DOHH2 (cell line): ENCODE measurements around the gene CMSS1.

Source experiments
- H3F3A ChIP-seq: fragments of 200-600 bp; sonication (generic), shearing (Covaris generic); 2 replicates; pipeline ENCODE4 v1.6.0; 2016; ENCODE audit warnings: antibody characterized with exemption, mild to moderate bottlenecking; ENCODE audit not compliant: control insufficient read depth, insufficient read depth
- H3K27ac ChIP-seq: fragments of 200-600 bp; sonication (generic); 2 replicates; pipeline ENCODE4 v1.5.1; 2014; ENCODE audit warnings: low read depth, mild to moderate bottlenecking, low read length, moderate library complexity
- H3K27me3 ChIP-seq: fragments of 200-600 bp; sonication (generic); 2 replicates; pipeline ENCODE4 v1.6.1; 2014; ENCODE audit warnings: mild to moderate bottlenecking, low read length, mixed read lengths; ENCODE audit not compliant: control insufficient read depth
- H3K36me3 ChIP-seq: fragments of 200-600 bp; sonication (generic); 2 replicates; pipeline ENCODE4 v1.6.1; 2014; ENCODE audit warnings: mild to moderate bottlenecking, low read length, moderate library complexity, mixed read lengths; ENCODE audit not compliant: control insufficient read depth
- H3K4me1 ChIP-seq: fragments of 200-600 bp; sonication (generic); 2 replicates; pipeline ENCODE4 v1.6.1; 2014; ENCODE audit warnings: mild to moderate bottlenecking, low read length, mixed read lengths; ENCODE audit not compliant: control insufficient read depth
- H3K4me2 ChIP-seq: fragments of 200-600 bp; sonication (generic); 2 replicates; pipeline ENCODE4 v1.6.0; 2014; ENCODE audit warnings: mild to moderate bottlenecking, low read length, moderate library complexity
- H3K4me3 ChIP-seq: fragments of 200-600 bp; sonication (generic); 2 replicates; pipeline ENCODE4 v1.5.1; 2014; ENCODE audit warnings: mild to moderate bottlenecking, low read length, mixed read lengths
- H3K79me2 ChIP-seq: fragments of 200-600 bp; sonication (generic); 2 replicates; pipeline ENCODE4 v1.6.1; 2014; ENCODE audit warnings: mild to moderate bottlenecking, low read length, mixed read lengths; ENCODE audit not compliant: control insufficient read depth
- H3K9me2 ChIP-seq: fragments of 200-600 bp; sonication (generic); replicated peaks from 2 replicates; pipeline ENCODE4 v1.6.1; 2014; ENCODE audit warnings: mild to moderate bottlenecking, low read length, mixed read lengths; ENCODE audit not compliant: control insufficient read depth
- H3K9me3 ChIP-seq: fragments of 200-600 bp; sonication (generic); 2 replicates; pipeline ENCODE4 v1.6.1; 2014; ENCODE audit warnings: antibody characterized with exemption, low read length, mixed read lengths; ENCODE audit not compliant: control insufficient read depth, insufficient read depth
- H4K20me1 ChIP-seq: fragments of 200-600 bp; sonication (generic); 2 replicates; pipeline ENCODE4 v1.6.0; 2014; ENCODE audit warnings: low read depth, mild to moderate bottlenecking, antibody characterized with exemption, low read length, moderate library complexity; ENCODE audit not compliant: control insufficient read depth, insufficient read depth
- CTCF ChIP-seq: fragments of 200-600 bp; sonication (generic); IDR thresholded peaks from one replicate; pipeline ENCODE4 v1.5.1; 2014; ENCODE audit warnings: antibody characterized with exemption, mild to moderate bottlenecking, low read depth, low read length; ENCODE audit not compliant: poor library complexity, severe bottlenecking
- EZH2phosphoT487 ChIP-seq: fragments of 200-600 bp; sonication (generic); IDR thresholded peaks from 2 replicates; pipeline ENCODE4 v1.6.1; 2017; ENCODE audit warnings: borderline replicate concordance, mild to moderate bottlenecking, antibody characterized with exemption, low read length, moderate library complexity, mixed read lengths

Gene CMSS1

DNA sequence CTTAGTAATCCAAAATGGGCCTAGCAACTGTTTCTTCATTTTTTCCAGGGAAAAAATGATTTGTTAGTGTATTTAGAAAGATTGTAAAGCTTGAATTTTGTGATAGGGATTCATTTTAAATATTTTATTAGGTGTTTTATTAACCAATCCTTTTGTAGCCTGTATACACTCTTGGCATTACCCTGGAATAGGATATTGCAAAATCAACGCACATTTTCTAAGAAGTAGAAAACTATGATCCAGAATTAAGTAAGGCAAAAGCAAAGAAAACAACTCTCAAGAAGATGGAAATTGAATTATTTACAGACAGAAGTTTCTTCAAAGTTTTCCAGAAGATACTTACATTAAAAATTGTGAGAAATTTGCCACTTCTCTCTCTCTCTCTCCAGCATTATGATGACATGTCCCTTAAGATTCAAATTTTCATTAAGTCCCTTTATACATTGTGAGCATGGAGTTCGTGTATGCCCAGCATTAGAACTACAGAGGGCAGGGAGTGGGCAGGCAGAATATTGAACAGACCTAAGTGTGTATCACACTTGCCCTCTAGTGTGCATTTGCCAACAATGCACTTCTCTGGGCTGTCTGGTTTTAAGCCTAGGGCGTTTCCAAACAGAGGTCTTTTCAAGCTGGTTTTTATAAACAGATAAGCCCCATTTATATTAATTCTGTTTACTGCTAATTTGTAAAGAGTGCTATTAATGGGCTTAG lies 28.5 kb upstream of the CMSS1 start:
- Histone ChIP-seq H3K27ac (no peak overlapping the region), H3K4me3 (no peak overlapping the region), H3K4me1 (no peaks in the 10 kb centered on the region), H3F3A (no peaks in the 10 kb centered on the region), H3K27me3 (peaks cover 8% of the 10 kb centered on the region; the same call in 1 of the 2 replicates), H3K9me3 (no peaks in the 10 kb centered on the region), H3K9me2 (no peaks in the 10 kb centered on the region), H3K36me3 (no peaks in the 10 kb centered on the region), H3K79me2 (no peaks in the 10 kb centered on the region), H3K4me2 (no peak overlapping the region), H4K20me1 (no peaks in the 10 kb centered on the region)
- peak; percentile 63 for TF ChIP-seq CTCF
- no peak for TF ChIP-seq EZH2phosphoT487

DNA sequence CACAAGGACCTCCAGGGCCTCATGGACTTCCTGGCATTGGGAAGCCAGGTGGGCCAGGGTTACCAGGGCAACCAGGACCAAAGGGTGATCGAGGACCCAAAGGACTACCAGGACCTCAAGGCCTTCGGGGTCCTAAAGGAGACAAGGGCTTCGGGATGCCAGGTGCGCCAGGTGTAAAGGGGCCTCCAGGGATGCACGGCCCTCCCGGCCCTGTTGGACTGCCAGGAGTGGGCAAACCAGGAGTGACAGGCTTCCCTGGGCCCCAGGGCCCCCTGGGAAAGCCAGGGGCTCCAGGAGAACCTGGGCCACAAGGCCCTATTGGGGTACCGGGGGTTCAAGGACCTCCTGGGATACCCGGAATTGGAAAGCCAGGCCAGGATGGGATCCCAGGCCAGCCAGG lies 23.2 kb upstream of the CMSS1 start:
- no peaks in the 10 kb centered on the region for H3K79me2 ChIP-seq
- no peak overlapping the region for H3K4me2 ChIP-seq
- no peaks in the 10 kb centered on the region for H4K20me1 ChIP-seq
- TF ChIP-seq CTCF = no peak
- TF ChIP-seq EZH2phosphoT487 = no peak
- no peaks in the 10 kb centered on the region for H3K4me1 ChIP-seq
- no peaks in the 10 kb centered on the region for H3F3A ChIP-seq
- H3K4me3 ChIP-seq = no peak overlapping the region
- H3K27me3 ChIP-seq = peaks cover 4% of the 10 kb centered on the region; the same call in 1 of the 2 replicates
- H3K27ac ChIP-seq = no peak overlapping the region
- no peaks in the 10 kb centered on the region for H3K36me3 ChIP-seq
- no peaks in the 10 kb centered on the region for H3K9me2 ChIP-seq
- no peaks in the 10 kb centered on the region for H3K9me3 ChIP-seq

DNA sequence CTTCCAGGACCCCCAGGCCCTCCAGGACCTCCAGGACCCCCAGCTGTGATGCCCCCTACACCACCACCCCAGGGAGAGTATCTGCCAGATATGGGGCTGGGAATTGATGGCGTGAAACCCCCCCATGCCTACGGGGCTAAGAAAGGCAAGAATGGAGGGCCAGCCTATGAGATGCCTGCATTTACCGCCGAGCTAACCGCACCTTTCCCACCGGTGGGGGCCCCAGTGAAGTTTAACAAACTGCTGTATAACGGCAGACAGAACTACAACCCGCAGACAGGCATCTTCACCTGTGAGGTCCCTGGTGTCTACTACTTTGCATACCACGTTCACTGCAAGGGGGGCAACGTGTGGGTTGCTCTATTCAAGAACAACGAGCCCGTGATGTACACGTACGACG lies 22.1 kb upstream of the CMSS1 start:
- Histone ChIP-seq H3K9me3 (no peaks in the 10 kb centered on the region), H3K4me1 (no peaks in the 10 kb centered on the region), H4K20me1 (no peaks in the 10 kb centered on the region), H3K79me2 (no peaks in the 10 kb centered on the region), H3F3A (no peaks in the 10 kb centered on the region), H3K36me3 (no peaks in the 10 kb centered on the region), H3K4me2 (no peak overlapping the region), H3K4me3 (no peak overlapping the region), H3K9me2 (no peaks in the 10 kb centered on the region), H3K27ac (no peak overlapping the region), H3K27me3 (no peaks in the 10 kb centered on the region)
- no peak for TF ChIP-seq EZH2phosphoT487
- no peak for TF ChIP-seq CTCF
